Activated naive CD4-positive, alpha-beta T cell treated with anti-CD3 and anti-CD28 coated beads, Interleukin-2, amount 50 U/mL, for 24 hours (primary cell): ENCODE results near the gene GTSE1.

Experiments used
- H3K27ac Mint-ChIP-seq: one replicate; pipeline ENCODE4 v1.8.0; 2021; ENCODE audit warnings: mild to moderate bottlenecking, mixed read lengths
- H3K27me3 Mint-ChIP-seq: one replicate; pipeline ENCODE4 v1.8.0; 2021; ENCODE audit warnings: mixed read lengths
- H3K36me3 Mint-ChIP-seq: one replicate; pipeline ENCODE4 v1.8.0; 2021; ENCODE audit warnings: mixed read lengths
- H3K4me1 Mint-ChIP-seq: one replicate; pipeline ENCODE4 v1.8.0; 2021; ENCODE audit warnings: mixed read lengths
- H3K4me3 Mint-ChIP-seq: one replicate; pipeline ENCODE4 v1.8.0; 2021; ENCODE audit warnings: mild to moderate bottlenecking, mixed read lengths
- H3K9me3 Mint-ChIP-seq: one replicate; pipeline ENCODE4 v1.8.0; 2021; ENCODE audit warnings: mixed read lengths

Gene GTSE1

DNA sequence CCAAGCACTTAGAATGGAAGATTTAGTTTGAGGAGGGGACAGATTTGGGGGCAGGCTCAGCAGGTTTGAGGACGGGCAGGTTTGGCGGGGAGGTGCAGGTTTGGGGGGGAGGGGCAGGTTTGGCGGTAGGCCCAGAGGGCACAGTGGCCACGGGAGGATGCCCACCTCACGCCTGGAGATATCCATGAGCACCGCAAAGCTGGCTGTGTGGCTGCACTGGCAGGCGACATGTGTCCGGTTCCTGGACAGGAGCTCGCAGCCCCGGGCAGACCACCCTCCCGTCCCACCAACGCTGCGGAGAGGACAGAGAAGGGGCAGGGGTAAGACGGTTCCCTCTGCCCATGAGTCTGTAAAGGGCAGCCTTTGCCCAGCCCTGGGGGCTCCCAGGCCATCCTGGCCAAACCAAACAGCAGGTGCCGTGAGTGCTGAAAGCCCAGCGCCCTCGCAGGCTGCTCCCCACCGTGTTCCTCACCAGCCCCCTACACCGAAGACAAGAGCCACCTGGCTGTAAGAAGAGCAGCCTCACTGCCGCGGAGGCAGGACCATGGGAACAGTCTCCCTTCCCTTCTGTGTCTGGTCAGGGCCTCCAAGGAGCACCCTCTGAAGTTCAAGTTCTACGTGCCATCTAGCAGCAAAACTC is 81.9 kb downstream of the GTSE1 start:
- no peaks in the 10 kb centered on the region for H3K27me3 Mint-ChIP-seq
- H3K9me3 Mint-ChIP-seq: peaks cover 6% of the 10 kb centered on the region
- H3K36me3 Mint-ChIP-seq: peaks cover 3% of the 10 kb centered on the region
- no peak overlapping the region for H3K27ac Mint-ChIP-seq
- H3K4me1 Mint-ChIP-seq: peaks cover 10% of the 10 kb centered on the region
- H3K4me3 Mint-ChIP-seq: no peak overlapping the region

DNA sequence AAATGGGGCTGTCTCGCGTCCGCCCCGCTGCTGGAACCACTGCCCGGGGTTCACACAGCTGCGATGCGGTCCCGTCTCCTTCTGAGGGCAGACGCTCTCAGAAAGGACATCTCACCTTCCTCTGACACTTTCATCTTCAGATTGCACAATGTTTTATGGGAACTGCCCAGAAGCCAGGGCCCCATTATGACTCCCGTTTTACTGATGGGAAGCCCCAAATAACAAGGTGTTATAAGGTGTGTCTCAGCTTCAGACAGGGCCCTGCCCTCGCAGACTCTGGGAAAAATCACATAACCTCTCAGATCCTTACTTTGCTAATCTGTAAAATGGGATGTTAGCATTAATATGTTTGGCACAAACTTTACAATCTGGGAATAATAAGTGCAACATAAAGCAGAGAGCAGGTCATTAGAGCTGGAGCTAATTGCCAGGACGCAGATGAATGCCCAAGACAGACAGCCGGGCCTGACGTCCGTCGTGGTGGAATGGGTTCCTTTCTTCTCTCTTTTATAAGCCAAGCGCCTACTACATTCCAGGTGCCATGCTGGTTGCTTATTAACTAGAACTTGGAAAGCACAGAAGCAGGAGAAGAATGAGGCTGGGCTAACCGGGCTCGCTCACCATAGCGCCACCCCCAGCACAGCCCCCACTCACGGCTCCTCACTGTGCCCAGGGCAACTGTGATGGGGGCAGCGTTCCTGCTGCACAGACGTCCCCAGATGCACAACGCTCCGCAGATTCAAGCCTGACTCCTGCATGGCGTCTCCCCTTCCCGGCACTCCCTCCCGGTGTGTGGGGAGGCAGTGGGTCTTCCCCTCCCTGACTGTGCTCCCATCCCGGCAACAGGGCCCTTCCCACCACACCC is 82.6 kb downstream of the GTSE1 start:
- Mint-ChIP-seq H3K27ac (no peak overlapping the region), H3K4me1 (peaks cover 2% of the 10 kb centered on the region), H3K9me3 (peaks cover 6% of the 10 kb centered on the region), H3K27me3 (no peaks in the 10 kb centered on the region), H3K36me3 (peaks cover 3% of the 10 kb centered on the region), H3K4me3 (no peak overlapping the region)

DNA sequence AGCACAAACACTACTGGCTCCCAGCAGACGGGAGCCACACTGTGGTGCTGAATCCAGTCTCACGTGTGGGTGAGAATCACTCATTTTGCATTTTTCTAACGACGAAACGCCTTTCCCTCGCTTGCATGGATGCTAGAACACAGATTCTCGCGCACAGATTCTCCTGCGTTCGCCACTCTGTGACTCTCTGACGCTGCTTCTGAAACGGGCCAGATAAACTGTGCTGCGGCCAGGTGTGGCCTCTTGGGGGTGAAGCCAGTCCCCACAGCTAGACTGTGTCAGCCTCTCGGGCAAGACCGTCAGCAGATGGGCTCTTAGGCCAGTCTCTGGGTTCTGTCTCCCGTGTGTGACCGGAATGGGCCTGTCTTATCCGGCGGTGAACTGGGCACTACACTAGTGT is 83.4 kb downstream of the GTSE1 start:
- Mint-ChIP-seq H3K27ac (peak overlapping the region; percentile 12), H3K27me3 (no peaks in the 10 kb centered on the region), H3K9me3 (peaks cover 6% of the 10 kb centered on the region), H3K4me3 (no peak overlapping the region), H3K36me3 (peaks cover 3% of the 10 kb centered on the region), H3K4me1 (no peaks in the 10 kb centered on the region)
